AG10803 (cell line): ENCODE measurements around the gene GSK3A.
A peak's percentile ranks its signal among the peaks of the same experiment; 100 is the strongest.

Experiments
- DNase-seq: peaks from one replicate; pipeline ENCODE4 v3.0.0; 2010; ENCODE audit warnings: low read depth
- H3K4me3 ChIP-seq: 2 replicates; pipeline ENCODE4 v1.5.1; 2011; ENCODE audit warnings: mild to moderate bottlenecking, low read length, control low read depth
- CTCF ChIP-seq: conservative IDR thresholded peaks from 2 replicates; pipeline ENCODE4 v1.5.1; 2011; ENCODE audit warnings: mild to moderate bottlenecking, low read length, control low read depth, inconsistent platforms

Gene GSK3A

GRCh38 chr19:42193294-42193693 is 49.1 kb downstream of the GSK3A start:
- no peak for DNase-seq
- no peak overlapping the region for H3K4me3 ChIP-seq
- TF ChIP-seq CTCF = no peak

- TF ChIP-seq CTCF = no peak
- DNase-seq = peak; percentile 51
- H3K4me3 ChIP-seq = no peak overlapping the region
These were observed 50.5 kb downstream of the GSK3A start for GRCh38 chr19:42191855-42192254.

- DNase-seq = no peak
- no peak for TF ChIP-seq CTCF
- no peak overlapping the region for H3K4me3 ChIP-seq
These were observed 51.1 kb downstream of the GSK3A start for GRCh38 chr19:42191330-42191729.

- no peak for TF ChIP-seq CTCF
- DNase-seq = no peak
- H3K4me3 ChIP-seq = no peak overlapping the region
These were observed 53.3 kb downstream of the GSK3A start for GRCh38 chr19:42189133-42189532.

GRCh38 chr19:42188665-42189064 is 53.7 kb downstream of the GSK3A start:
- no peak for TF ChIP-seq CTCF

GRCh38 chr19:42185277-42185676 is 57.1 kb downstream of the GSK3A start:
- DNase-seq = peak; percentile 48
- TF ChIP-seq CTCF = no peak
- no peak overlapping the region for H3K4me3 ChIP-seq

More at GRCh38 chr19:42188665-42189064, 53.7 kb downstream of the GSK3A start:
- H3K4me3 ChIP-seq = no peak overlapping the region
- DNase-seq = no peak

GRCh38 chr19:42184401-42184861 is 58.0 kb downstream of the GSK3A start:
- peak; percentile 92 for TF ChIP-seq CTCF
- no peak overlapping the region for H3K4me3 ChIP-seq
- DNase-seq = peak; percentile 93
